ENCODE data around the gene RCL1. TPM values are rescaled to one million over a fixed set of nuclear protein-coding genes. Genes with fewer than 3 reads are reported as not detected.
"Not testable (repeated sequence)": the region's sequence is repeated elsewhere in the genome, so short reads cannot be mapped to it uniquely, and the experiment has no call there.

RCL1 gene, protein sequence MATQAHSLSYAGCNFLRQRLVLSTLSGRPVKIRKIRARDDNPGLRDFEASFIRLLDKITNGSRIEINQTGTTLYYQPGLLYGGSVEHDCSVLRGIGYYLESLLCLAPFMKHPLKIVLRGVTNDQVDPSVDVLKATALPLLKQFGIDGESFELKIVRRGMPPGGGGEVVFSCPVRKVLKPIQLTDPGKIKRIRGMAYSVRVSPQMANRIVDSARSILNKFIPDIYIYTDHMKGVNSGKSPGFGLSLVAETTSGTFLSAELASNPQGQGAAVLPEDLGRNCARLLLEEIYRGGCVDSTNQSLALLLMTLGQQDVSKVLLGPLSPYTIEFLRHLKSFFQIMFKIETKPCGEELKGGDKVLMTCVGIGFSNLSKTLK
- 10 to 100 TPM; 14.7 to 20.4 (median 18.7) TPM for polyA plus RNA-seq (ENCODE audit: insufficient read length in 4 of 4)

DNA sequence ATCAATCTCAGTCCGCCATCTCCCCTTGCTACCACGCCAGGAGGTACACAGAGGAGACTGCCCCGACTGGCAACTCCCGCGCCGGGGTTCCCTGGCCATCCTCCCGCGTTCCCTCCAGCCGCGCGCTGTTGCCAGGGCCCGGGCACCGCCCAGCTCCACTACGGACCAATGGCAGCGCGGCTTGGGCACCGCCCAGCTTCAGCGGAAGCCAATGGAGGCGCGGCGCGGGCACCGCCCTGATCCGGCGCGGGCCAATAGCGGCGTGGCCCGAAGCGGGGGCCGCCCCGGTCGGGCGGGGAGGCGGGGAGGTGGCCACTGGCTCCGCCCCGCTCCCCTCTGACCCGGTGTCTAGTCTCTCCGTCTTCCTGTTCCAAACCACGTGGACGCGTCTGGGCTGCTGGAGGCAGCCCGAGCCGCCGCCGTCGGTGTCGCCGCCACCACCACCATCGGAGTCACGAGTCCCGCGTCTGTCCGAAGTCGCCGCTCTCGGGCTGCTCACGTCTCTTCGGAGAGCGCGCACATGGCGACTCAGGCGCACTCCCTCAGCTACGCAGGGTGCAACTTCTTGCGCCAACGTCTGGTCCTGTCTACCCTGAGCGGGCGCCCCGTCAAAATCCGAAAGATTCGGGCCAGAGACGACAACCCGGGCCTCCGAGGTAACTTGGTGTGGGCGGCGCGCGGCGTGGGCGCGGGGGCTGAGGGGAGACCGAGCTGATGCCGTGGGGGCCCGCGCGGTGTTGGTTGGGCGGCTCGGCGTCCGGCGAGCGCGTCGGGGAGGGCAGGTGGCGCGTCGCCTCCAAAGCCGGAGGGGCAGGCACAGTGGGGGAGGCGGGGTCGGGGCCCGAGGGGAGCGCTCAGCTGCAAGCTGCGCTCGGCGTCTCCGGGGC lies at the start of gene RCL1:
Gene RCL1, plus strand, starts transcription at position 373 of the 887 bp plus-strand sequence. Its CDS starts 148 bp downstream, at position 521.
- peak; percentile 84 to 93 (median 89) for DNase-seq (ENCODE audit: low read depth in 4 of 4, low spot score in 3 of 4)

DNA sequence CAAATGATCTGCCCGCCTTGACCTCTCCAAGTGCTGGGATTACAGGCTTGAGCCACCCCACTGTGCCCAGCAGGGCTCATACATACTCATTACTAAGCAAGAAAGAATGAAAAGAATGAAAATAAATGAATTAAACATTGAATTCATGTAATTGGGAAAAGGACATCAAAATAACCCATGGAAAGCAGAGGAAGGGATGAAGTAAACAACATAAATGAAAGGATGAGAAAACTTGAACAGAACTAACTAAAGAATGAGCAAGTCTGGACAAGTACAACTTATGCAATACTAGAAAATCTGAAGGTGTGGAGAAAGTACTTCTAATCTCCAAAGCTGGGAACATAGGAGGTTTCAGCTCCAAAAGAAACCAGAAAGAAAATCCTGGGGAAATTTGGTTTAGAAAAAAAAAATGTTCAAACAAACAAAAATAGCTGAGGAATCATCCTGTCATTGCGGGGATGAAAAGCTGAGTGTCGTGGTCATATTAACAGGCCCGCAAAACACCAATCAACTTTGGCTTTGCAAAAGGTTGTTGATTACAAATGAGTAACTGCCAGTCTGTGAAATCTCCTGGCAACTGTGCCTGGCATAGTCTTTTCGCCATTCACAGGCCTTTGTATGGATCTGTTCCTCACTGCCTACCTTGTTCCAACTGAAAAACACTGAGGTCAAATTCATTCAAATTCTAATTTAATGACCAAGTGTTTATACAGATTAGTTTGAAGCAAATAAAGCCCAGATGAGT lies 49.4 kb upstream of the RCL1 start:
- no peak for DNase-seq (ENCODE audit: low read depth in 4 of 4, low spot score in 3 of 4)

DNA sequence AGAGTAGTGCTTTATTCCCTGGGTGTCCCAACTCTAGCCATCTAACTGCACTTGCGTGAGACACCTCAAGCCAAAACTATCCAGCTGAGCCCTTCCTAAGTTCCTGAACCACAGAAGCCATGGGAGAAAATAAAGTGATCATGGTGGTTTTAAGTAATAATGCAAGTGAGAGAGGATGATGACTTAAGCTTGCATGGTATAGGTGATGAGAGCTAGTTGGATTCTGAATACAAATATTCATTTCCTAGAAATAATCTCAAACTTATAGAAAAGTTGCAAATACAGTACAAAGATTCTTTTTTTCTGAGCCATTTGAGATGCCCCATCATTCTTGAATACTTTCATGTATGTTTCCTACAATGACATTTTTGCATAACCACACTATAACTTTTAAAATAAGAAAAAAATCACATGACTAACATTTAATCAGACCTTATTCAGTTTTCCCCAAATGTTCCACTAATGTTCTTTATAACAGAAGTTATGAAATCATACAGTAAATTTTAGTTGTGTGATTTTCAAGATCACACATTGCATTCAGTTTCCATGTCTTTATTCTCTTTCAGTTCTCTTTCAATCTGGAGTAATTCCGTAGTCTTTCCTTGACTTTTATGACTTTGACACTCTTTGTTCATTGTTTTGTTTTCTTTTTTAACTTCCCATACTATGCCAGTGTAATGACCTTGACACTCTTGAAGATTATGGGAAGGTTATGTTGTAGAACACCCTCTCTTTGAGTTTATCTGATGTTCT lies 46.3 kb upstream of the RCL1 start:
- no peak for DNase-seq (ENCODE audit: low read depth in 4 of 4, low spot score in 3 of 4)

DNA sequence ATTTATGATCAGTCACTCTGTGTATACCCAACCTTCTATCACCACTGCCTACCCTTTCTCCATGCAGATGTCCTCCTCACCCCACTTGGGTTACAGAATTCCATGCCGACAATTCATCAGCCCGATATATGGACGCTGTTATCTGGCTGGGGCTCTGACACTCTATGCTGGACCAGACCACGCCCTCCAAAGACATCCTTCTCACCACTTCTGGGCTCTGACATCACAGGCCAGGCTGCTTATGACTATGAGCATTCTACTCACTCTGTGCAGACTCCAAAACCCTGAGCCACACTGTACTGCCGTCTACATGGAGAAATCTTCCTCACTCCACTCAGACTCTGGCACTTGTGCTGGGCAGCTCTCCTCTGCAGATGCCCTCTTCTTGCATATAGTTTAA lies 44.1 kb upstream of the RCL1 start:
- DNase-seq (ENCODE audit: low read depth in 4 of 4, low spot score in 3 of 4) = no peak

DNA sequence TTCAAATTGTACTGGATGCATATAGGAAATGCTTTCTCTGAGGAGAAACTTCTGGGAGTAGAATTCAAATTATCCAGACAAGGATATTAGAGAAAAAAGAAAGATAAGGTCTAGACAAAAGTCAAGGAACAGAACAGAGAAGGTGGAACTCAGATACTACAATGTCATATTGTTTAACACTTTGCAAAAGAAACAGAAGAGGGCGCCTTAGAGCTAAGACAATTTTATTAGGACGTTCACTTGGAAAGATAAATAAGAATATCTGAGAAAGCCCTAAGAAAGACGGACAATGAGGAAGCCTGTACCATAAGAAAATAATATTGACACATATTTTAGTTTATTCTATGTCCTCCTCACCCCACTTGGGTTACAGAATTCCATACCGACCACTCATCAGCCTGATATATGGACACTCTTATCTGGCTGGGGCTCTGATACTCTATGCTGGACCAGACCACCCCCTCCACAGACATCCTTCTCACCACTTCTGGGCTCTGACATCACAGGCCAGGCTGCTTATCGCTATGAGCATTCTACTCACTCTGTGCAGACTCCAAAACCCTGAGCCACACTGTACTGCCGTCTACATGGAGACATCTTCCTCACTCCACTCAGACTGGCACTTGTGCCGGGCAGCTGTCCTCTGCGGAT lies 42.6 kb upstream of the RCL1 start:
- peak in 2 of 4 donors; percentile 15 to 34 for DNase-seq (ENCODE audit: low read depth in 4 of 4, low spot score in 3 of 4)

DNA sequence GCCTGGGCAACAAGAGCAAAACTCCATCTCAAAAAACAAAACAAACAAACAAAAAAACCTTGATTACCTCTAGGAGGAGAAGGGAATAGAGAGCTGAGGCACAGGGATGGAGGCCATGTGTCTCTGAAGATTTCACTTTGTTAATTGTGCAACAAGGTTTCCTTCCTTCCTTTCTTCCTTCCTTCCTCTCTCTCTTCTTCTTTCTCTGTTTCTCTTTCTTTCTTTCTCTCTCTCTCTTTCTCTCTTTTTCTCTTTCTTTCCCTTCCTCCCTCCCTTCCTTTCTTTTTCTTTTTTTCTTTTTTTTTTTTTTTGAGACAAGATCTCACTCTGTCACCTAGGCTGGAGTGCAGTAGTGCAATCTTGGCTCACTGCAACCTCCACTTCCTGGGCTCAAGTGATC lies 38.2 kb upstream of the RCL1 start:
- DNase-seq (ENCODE audit: low read depth in 4 of 4, low spot score in 3 of 4) = not testable (repeated sequence)

DNA sequence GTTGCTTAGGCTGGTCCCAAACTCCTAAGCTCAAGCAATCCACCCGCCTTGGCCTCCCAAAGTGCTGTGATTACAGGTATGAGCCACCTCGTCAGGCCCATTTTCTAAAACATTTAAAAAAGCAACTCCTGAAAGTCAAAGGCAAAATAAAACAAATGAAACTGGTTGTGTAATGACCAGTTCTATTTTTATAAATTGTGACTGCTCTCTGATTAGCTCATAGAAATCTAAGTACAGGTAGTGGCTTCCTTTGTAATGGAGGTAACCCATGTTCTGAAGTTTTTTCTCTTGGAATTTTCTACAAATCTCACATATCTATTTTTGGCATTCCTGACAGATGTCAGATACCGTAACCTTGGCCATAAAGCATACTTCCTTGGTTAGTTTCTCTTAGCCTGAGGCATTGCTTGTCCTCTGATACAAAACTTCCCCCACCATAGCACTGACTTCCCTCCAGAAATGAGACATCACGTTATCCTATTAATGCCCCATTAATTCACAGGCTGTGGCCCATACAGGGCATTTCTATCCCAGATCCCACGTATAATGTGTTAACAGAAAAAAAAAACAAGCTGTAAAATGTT lies 37.6 kb upstream of the RCL1 start:
- no peak for DNase-seq (ENCODE audit: low read depth in 4 of 4, low spot score in 3 of 4)

DNA sequence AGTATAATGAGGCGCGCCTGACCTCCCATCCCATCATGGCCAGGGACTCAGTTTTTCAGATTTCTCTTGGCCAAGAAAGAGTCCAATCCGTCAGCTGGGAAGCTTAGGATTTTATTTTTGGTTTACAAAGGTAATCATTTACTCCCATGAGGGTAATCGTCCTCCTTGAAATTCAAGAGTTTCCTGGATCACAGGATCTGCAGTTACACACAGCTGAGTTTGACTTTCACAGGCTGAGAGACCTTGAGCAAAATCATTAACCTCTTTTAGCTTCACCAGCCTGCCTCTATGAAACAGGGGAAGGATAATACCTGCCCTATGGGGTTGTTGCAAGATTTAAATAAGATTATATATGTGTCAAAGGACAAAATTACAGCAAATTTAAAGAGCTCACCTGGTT lies 36.3 kb upstream of the RCL1 start:
- DNase-seq (ENCODE audit: low read depth in 4 of 4, low spot score in 3 of 4) = peak in 2 of 4 donors; percentile 24 to 39

DNA sequence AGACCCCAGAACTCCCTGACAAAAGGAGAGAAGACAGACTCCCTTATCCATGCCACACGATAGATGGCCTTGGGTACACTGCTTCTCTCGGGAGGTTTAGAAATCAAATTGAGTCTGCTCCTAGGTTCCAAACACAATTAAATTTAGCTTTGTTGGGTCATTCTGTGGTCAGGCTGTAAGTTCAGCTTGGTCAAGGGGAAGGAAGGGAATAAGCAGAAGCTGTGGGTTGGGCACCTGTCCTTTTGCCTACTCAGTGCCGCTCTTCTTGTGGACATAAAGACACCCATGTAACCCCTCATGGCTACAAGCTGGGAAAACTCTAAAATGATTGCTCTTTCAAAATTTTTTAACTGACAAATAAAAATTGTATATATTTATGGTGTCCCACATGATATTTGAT lies 32.6 kb upstream of the RCL1 start:
- no peak for DNase-seq (ENCODE audit: low read depth in 4 of 4, low spot score in 3 of 4)

DNA sequence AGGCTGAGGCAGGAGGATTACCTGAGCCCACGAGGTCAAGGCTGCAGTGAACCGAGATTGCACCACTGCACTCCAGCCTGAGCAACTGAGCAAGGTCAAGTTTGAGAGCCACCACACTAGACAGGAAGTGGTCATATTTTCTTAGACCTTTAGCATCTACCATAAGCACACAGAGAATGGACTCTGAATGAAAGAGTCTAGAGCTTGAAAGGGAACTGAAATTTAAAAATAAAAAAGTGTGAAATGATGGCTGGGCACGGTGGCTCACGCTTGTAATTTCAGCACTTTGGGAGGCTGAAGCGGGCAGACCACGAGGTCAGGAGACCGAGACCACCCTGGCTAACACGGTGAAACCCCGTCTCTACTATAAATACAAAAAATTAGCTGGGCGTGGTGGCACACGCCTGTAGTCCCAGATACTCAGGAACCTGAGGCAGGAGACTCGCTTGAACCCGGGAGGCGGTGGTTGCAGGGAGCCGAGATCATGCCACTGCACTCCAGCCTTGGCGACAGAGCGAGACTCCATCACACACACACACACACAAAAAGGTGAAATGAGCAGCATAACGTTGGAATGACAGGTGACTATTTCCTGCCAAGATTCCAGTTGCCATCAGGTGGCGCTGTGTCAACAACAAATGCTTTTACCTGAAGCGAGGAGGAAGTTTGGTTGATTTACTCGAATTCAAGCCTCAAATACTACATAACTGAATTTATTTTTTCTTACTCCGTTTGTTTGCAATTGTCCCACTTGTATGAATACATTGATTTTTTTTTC lies 30.4 kb upstream of the RCL1 start:
- DNase-seq (ENCODE audit: low read depth in 4 of 4, low spot score in 3 of 4) = peak in 3 of 4 donors; percentile 62 to 73 (median 67)

DNA sequence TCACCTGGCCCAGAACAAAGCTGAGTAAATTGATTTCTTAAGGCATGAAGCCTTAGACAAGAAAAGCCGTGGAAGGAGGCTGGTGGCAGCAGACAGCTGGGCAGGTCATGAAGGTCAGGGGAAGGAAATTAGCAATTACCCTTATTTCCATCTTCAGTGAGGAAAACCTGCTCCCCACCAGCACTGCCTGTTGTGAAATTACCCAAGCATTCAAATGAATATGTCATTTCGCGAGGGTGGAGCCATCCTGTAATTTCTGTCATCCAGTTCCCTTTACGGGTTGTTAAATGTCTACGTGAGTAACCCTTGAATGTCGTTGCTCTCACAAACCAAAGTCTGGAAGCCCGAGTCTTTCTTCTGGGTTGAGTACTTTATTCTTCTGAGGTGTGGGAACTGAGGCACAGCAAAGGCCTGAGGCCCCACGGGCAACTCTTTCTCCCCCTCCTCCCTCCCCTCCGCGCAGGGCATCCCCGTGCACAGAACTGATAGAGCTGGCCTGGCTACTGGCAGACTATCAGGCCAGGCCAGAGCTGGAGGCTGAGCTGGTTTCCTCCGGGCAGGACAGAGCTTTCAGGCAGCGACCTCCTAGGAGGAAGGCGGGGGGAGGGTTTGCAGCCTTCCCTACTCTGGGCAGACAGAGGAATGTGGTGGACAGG lies 29.7 kb upstream of the RCL1 start:
- DNase-seq (ENCODE audit: low read depth in 4 of 4, low spot score in 3 of 4) = peak in 2 of 4 donors; percentile 14 to 22

DNA sequence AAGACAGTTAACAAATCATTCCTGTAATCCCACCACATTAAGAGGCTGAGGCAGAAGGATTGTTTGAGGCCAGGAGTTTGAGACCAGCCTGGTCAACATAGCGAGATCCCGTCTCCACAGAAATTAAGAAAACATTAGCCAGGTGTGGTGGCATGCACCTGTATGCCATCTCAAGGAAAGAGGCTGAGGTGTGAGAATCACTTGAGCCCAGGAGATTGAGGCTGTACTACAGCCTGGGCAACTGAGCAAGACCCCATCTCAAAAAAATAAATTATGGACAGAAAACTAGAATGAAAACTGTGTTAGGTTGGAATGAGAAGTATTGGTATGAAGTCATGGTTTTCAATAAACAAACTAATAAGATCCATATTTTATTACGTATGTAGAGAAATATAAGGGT lies 28.7 kb upstream of the RCL1 start:
- no peak for DNase-seq (ENCODE audit: low read depth in 4 of 4, low spot score in 3 of 4)

DNA sequence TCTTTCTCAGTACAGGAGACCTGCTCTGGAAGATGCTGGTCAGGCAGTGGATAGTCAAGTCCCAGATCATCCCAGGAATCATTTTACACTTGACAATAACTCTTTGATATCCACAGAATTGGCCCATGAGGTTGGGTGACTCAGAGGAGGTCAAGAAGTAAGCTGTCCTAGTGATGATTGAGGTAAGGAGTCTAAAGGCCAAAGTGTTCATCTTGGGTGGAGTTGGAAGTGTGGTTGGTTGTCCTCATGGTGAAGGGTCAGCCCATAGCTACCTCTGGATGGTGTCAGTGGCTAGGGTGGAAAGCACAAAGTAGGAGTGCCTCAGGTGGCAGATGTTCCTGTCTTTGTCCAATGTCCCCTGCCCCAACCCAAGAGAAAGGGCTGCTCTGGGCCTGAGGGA lies 24.1 kb upstream of the RCL1 start:
- DNase-seq (ENCODE audit: low read depth in 4 of 4, low spot score in 3 of 4) = no peak

DNA sequence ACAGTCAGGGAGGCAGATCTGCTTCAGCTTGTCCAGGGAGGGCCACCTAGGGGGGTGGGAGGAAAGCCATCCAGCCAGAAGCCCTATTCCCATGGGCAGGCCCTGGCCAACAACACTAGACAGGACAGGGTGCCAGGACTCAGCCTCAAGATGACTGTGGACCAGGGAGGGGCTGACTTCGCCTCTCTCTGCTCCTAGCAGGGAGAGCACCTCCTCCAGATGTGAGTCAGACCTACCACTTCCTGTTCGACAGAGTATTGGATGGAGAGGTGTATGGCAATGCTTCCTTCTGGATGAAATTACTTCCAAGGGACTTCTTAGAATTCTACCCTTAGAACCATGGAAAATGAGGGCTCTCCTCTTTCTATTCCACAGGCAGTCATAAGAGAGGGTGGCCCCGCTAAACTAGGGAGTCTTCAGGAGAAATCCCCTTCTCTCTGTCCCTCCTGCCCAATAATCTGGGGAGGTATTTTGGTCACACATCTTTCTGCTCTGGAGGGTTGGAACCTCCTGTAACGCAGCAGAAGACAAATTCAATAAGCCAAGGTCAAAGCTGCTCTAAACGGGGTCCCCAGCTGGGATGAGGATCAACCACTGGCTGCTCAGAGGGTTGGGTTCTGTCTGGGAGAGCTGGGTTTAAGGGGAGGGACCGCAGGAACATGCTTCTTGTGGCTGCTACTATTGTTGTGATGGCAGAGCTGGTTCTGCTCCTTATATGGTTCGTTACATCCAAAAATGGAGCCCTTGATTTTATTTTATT lies 23.2 kb upstream of the RCL1 start:
- DNase-seq (ENCODE audit: low read depth in 4 of 4, low spot score in 3 of 4) = no peak

DNA sequence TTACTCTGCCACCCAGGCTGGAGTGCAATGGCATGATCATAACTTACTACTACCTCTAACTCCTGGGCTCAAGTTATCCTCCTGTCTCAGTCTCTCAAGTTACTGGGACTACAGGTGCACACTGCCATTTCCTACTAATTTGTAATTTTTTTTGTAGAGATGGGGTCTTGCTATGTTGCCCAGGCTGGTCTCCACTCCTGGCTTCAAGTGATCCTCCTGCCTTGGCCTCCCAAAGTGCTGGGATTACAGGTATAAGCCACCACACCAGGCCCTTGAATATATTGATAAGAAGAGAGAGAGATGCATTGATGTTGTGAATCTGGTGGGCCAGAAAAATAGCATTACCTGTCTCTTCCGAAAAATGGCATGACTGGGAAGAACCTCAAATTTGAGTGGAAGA lies 21.0 kb upstream of the RCL1 start:
- DNase-seq (ENCODE audit: low read depth in 4 of 4, low spot score in 3 of 4) = no peak

DNA sequence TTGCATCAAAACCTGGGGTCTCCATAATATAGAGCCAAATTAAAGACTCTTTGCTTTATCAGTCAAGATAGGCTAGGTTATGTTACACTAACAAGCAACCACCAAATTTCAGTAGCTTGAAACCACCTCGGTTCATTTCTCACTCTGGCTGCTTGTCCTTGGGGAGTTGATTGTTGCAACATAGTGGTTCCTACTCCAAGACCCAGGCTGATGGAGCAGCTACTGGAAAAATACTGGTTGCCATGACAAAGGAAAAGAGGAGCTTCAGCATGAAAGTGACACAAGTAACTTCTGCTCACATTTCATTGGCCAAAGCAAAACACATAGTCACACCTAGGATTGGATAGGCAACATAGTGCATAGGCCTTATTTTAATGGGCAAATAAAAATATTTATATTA lies 18.5 kb upstream of the RCL1 start:
- DNase-seq (ENCODE audit: low read depth in 4 of 4, low spot score in 3 of 4) = no peak

DNA sequence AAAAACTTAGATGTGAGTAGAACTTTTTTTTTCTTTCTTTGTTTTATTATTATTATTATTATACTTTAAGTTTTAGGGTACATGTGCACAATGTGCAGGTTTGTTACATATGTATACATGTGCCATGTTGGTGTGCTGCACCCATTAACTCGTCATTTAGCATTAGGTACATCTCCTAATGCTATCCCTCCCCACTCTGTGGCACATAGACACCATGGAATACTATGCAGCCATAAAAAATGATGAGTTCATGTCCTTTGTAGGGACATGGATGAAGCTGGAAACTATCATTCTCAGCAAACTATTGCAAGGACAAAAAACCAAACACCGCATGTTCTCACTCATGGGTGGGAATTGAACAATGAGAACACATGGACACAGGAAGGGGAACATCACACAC lies 17.8 kb upstream of the RCL1 start:
- not testable (repeated sequence) for DNase-seq (ENCODE audit: low read depth in 4 of 4, low spot score in 3 of 4)

Measured in left renal pelvis (tissue), 4 donors.